Panc1 (cell line): ENCODE results near the gene MOV10. TPM values are rescaled to one million over a fixed set of nuclear protein-coding genes. Genes with fewer than 3 reads are reported as not detected.

Source experiments
- ATAC-seq: fragments of 200-7000 bp; cut with Tn5 transposase; 2 replicates; pipeline ENCODE4 v1.9.1; 2020; ENCODE audit warnings: mild to moderate bottlenecking, moderate library complexity
- BruUV-seq: library from RNA; stranded (reverse); fragments of 400-500 nt; replicated peaks from 2 replicates; lab custom pipeline; 2021; lab: Mats Ljungman, UMichigan
- CTCF ChIA-PET: fragments of 300-600 bp; sonication (Branson Sonifier 250); formaldehyde crosslinking; loops from one replicate; lab custom pipeline; 2022; ENCODE audit warnings: antibody characterized with exemption; lab: Charles Lee
- POLR2A ChIA-PET: fragments of 300-600 bp; sonication (Branson Sonifier 250); formaldehyde crosslinking; loops from one replicate; lab custom pipeline; 2022; ENCODE audit warnings: antibody characterized with exemption; lab: Charles Lee
- DNase-seq: peaks from one replicate; pipeline ENCODE4 v3.0.0-alpha.2; 2010; ENCODE audit warnings: low read depth, low spot score
- H3K27ac ChIP-seq: 2 replicates; pipeline ENCODE4 v1.5.1; 2011; ENCODE audit warnings: mild to moderate bottlenecking, low read length, inconsistent platforms
- H3K27me3 ChIP-seq: fragments of 200-500 bp; sonication (Bioruptor generic); 2 replicates; pipeline ENCODE4 v1.6.0; 2014; ENCODE audit warnings: low read length, inconsistent platforms; ENCODE audit not compliant: control insufficient read depth, insufficient read depth
- H3K36me3 ChIP-seq: fragments of 200-500 bp; sonication (Bioruptor generic); 2 replicates; pipeline ENCODE4 v1.5.1; 2014; ENCODE audit warnings: inconsistent platforms, mild to moderate bottlenecking, low read length, moderate library complexity; ENCODE audit not compliant: control insufficient read depth, insufficient read depth
- H3K4me1 ChIP-seq: 2 replicates; pipeline ENCODE4 v1.5.1; 2011; ENCODE audit warnings: inconsistent platforms, mild to moderate bottlenecking, low read length, moderate library complexity; ENCODE audit not compliant: control insufficient read depth, insufficient read depth
- H3K4me3 ChIP-seq, 2 experiments: 2 replicates each; pipeline ENCODE4 v1.5.1; 2011 to 2012; ENCODE audit warnings: low read depth in 2 of 2, low read length in 2 of 2, mild to moderate bottlenecking in 2 of 2, inconsistent platforms in 1 of 2, moderate library complexity in 1 of 2
- H3K9me3 ChIP-seq: fragments of 200-500 bp; sonication (Bioruptor generic); 2 replicates; pipeline ENCODE4 v1.5.1; 2014; ENCODE audit warnings: low read depth, mild to moderate bottlenecking, inconsistent platforms, low read length, moderate library complexity; ENCODE audit not compliant: control insufficient read depth, insufficient read depth
- POLR2AphosphoS5 ChIP-seq: IDR thresholded peaks from 2 replicates; pipeline ENCODE4 v1.6.1; 2012; ENCODE audit warnings: mild to moderate bottlenecking, low read depth, low read length, moderate library complexity
- SIN3A ChIP-seq: IDR thresholded peaks from 2 replicates; pipeline ENCODE4 v1.6.1; 2012; ENCODE audit warnings: low read depth, mild to moderate bottlenecking, low read length, moderate library complexity, borderline replicate concordance; ENCODE audit not compliant: insufficient read depth
- TCF7L2 ChIP-seq: IDR thresholded peaks from 2 replicates; pipeline ENCODE4 v1.6.1; 2011; ENCODE audit warnings: mild to moderate bottlenecking, low read depth, low read length, inconsistent platforms
- in situ Hi-C: cut with HindIII; loops from 2 replicates; pipeline ENCODE4 v1.10.0; 2016; ENCODE audit warnings: low sequenced_read_pairs, low pct_unique_long_range_greater_than_20kb
- intact Hi-C: fragments of 100-400 bp; cut with micrococcal nuclease; formaldehyde crosslinking; loops from one replicate; pipeline ENCODE4 v1.10.0; 2022; ENCODE audit not compliant: unreplicated experiment
- total RNA-seq: library from RNA; stranded (reverse); gene quantifications from one replicate; pipeline ENCODE4 v1.2.1, GENCODE V29; 2021; ENCODE audit not compliant: unreplicated experiment
- TF ChIP-seq, protein P1 (sequence below), 2 experiments: IDR thresholded peaks; 2 replicates each; pipeline ENCODE4 v1.6.1; 2011 to 2012; ENCODE audit warnings: low read depth in 2 of 2, control low read depth in 1 of 2, low read length in 1 of 2, mild to moderate bottlenecking in 1 of 2, moderate library complexity in 1 of 2; ENCODE audit not compliant: insufficient read depth in 1 of 2
- TF ChIP-seq, protein P2 (sequence below): fragments of 450-650 bp; IDR thresholded peaks from 2 replicates; pipeline ENCODE4 v1.5.1; 2017; ENCODE audit warnings: mild to moderate bottlenecking

MOV10 gene
- total RNA-seq, 1 experiment from 2014 or later, result 106 TPM

DNA sequence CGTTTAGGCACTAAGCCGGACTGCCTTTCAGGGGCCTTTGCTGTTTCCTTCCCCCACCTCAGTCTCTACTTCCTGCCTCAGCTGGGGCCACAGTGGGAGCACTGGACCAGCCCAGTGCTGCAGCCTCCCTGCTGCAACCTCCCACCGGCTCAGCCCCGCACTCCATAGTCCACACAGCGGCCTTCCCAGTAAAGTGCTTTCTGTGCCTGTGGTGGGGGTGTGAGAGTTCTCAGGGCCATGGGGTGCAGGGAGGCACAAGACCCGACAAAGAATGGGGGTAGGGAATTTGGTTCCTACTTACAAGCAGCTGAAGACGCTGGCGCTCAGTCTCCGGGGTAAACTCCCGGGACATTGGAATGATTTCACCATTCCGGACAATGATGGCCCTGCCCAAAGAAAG, 37.2 kb downstream of the MOV10 start:
- Histone ChIP-seq H3K36me3 (no peaks in the 10 kb centered on the region), H3K27me3 (no peaks in the 10 kb centered on the region), H3K27ac (no peak overlapping the region), H3K9me3 (no peaks in the 10 kb centered on the region), H3K4me1 (peaks cover 4% of the 10 kb centered on the region), H3K4me3 (no peak overlapping the region)
- BruUV-seq, result no TSS peak
- ChIA-PET POLR2A (no interaction called here), CTCF (no interaction called here)
- intact Hi-C loops (no loop called here), in situ Hi-C loops (no loop called here)
- no peak for ATAC-seq
- TF ChIP-seq, protein P1, sequence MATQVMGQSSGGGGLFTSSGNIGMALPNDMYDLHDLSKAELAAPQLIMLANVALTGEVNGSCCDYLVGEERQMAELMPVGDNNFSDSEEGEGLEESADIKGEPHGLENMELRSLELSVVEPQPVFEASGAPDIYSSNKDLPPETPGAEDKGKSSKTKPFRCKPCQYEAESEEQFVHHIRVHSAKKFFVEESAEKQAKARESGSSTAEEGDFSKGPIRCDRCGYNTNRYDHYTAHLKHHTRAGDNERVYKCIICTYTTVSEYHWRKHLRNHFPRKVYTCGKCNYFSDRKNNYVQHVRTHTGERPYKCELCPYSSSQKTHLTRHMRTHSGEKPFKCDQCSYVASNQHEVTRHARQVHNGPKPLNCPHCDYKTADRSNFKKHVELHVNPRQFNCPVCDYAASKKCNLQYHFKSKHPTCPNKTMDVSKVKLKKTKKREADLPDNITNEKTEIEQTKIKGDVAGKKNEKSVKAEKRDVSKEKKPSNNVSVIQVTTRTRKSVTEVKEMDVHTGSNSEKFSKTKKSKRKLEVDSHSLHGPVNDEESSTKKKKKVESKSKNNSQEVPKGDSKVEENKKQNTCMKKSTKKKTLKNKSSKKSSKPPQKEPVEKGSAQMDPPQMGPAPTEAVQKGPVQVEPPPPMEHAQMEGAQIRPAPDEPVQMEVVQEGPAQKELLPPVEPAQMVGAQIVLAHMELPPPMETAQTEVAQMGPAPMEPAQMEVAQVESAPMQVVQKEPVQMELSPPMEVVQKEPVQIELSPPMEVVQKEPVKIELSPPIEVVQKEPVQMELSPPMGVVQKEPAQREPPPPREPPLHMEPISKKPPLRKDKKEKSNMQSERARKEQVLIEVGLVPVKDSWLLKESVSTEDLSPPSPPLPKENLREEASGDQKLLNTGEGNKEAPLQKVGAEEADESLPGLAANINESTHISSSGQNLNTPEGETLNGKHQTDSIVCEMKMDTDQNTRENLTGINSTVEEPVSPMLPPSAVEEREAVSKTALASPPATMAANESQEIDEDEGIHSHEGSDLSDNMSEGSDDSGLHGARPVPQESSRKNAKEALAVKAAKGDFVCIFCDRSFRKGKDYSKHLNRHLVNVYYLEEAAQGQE (IDR thresholded peaks at IDR 0.05; ENCODE audit: insufficient read depth in 1 of 2, low read depth in 2 of 2, low read length in 1 of 2), result no peak
- TF ChIP-seq SIN3A (no peak), TCF7L2 (no peak)
- TF ChIP-seq, protein P2, sequence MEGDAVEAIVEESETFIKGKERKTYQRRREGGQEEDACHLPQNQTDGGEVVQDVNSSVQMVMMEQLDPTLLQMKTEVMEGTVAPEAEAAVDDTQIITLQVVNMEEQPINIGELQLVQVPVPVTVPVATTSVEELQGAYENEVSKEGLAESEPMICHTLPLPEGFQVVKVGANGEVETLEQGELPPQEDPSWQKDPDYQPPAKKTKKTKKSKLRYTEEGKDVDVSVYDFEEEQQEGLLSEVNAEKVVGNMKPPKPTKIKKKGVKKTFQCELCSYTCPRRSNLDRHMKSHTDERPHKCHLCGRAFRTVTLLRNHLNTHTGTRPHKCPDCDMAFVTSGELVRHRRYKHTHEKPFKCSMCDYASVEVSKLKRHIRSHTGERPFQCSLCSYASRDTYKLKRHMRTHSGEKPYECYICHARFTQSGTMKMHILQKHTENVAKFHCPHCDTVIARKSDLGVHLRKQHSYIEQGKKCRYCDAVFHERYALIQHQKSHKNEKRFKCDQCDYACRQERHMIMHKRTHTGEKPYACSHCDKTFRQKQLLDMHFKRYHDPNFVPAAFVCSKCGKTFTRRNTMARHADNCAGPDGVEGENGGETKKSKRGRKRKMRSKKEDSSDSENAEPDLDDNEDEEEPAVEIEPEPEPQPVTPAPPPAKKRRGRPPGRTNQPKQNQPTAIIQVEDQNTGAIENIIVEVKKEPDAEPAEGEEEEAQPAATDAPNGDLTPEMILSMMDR, result no peak
- DNase-seq, result no peak

DNA sequence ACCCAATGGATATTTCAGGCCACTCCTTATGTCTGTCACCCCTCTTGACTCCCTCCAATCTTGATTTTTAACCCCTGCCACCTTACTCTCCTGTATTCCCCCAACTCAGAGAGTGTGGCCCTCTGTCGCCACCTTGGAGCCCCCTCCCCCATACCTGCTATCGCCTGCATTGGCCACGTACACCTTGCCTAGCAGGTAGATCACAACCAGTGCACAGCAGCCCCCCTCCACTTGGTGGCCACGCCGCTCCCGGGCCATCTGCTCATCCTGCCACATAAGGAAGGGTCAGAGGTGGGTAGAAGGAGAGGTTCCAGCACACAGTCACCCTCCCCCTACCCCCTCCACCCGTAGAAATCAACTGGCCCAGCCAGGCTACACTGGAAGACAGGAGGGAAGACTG, 37.7 kb downstream of the MOV10 start:
- ChIA-PET POLR2A (no interaction called here), CTCF (interaction anchor here (0.7 kb wide), 1 partner anchor 60 kb away, joined by 6 read pairs; no protein-coding TSS in a partner anchor)
- ATAC-seq, result no peak
- BruUV-seq, result no TSS peak
- Histone ChIP-seq H3K36me3 (no peaks in the 10 kb centered on the region), H3K9me3 (no peaks in the 10 kb centered on the region), H3K27me3 (no peaks in the 10 kb centered on the region), H3K4me3 (no peak overlapping the region), H3K27ac (no peak overlapping the region), H3K4me1 (peaks cover 4% of the 10 kb centered on the region)
- in situ Hi-C loops, result no loop called here
- TF ChIP-seq, protein P2, result no peak
- TF ChIP-seq, protein P1 (IDR thresholded peaks at IDR 0.05; ENCODE audit: insufficient read depth in 1 of 2, low read depth in 2 of 2, low read length in 1 of 2), result no peak
- TF ChIP-seq TCF7L2, result no peak
- TF ChIP-seq POLR2AphosphoS5, result no peak
- no peak for TF ChIP-seq SIN3A
- intact Hi-C loops, result no loop called here
- no peak for DNase-seq
